ENCODE results near the gene HGD. TPM values are rescaled to one million over a fixed set of nuclear protein-coding genes. Genes with fewer than 3 reads are reported as not detected.

The HGD gene
- total RNA-seq, 1 experiment from 2014 or later: not detected

- peak; percentile 98 for DNase-seq (ENCODE audit: low read depth)
Measured at GRCh38 chr3:120596116-120596852, 85.8 kb downstream of the HGD start, which contains the start of gene NDUFB4. TSS of gene NDUFB4 (plus strand) at chr3:120596336. CDS start at chr3:120596360, 24 bp downstream.

GRCh38 chr3:120595788-120596115 is 86.3 kb downstream of the HGD start:
- DNase-seq (ENCODE audit: low read depth): no peak

- DNase-seq (ENCODE audit: low read depth): no peak
Measured at GRCh38 chr3:120587332-120587975, 94.6 kb downstream of the HGD start.

Small RNA genes lying within 50 kb of the gene (small RNA-seq; reads per million reads assigned to genes)
- not detected for gene MTCO1P29
- gene MTCO2P29: not detected

Other genes with a start within 250 kb of the HGD start
- gene FSTL1, start 231.2 kb downstream of the HGD start, total RNA-seq (2014; rRNA removed; shearing (Covaris generic)): 134 and 144 TPM in 2 replicates
- 188 and 294 TPM in 2 replicates for gene NDUFB4, start 85.9 kb downstream of the HGD start, total RNA-seq (2014; rRNA removed; shearing (Covaris generic))
- gene RABL3, start 60.3 kb upstream of the HGD start, total RNA-seq (2014; rRNA removed; shearing (Covaris generic)): 20.7 and 26.1 TPM in 2 replicates
- gene GTF2E1, start 60.5 kb upstream of the HGD start, total RNA-seq (2014; rRNA removed; shearing (Covaris generic)): 17.2 and 26.0 TPM in 2 replicates
- 0.05 TPM in 1 of 2 replicates, not detected in the other for gene STXBP5L, start 226.0 kb upstream of the HGD start, total RNA-seq (2014; rRNA removed; shearing (Covaris generic))

All from HT1080 (cell line).